ENCODE measurements around the gene PHKG2. TPM values are rescaled to one million over a fixed set of nuclear protein-coding genes. Genes with fewer than 3 reads are reported as not detected.

Gene PHKG2
- polyA plus RNA-seq, 3 donors, result 45.4 to 115 (median 54.2) TPM

DNA sequence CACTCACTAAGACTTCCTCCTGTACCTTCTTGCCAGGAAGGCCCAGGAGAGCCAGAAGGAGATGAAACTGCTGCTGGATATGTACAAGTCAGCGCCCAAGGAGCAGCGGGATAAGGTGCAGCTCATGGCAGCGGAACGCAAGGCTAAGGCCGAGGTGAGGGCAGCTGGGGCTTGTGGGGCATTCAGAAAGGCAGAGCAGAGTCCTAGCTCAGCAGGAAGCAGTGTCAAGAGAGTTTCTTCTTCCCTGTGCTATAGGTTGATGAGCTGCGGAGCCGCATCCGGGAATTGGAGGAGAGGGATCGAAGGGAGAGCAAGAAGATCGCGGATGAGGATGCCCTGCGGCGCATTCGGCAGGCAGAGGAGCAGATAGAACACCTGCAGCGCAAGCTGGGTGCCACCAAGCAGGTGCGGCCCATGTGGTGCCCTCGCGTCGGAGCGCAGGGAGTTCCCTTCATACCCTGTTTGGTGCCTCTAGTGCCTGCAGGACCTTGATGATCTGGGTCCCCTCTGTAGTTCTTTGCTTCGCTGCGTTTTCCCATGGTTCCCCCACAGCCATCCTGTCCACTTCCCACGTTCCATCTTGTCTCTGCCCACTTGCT lies 20.5 kb downstream of the PHKG2 start:
- no peak overlapping the region for H3K27ac ChIP-seq (ENCODE audit: low read depth in 1 of 2, low read length in 2 of 2)

DNA sequence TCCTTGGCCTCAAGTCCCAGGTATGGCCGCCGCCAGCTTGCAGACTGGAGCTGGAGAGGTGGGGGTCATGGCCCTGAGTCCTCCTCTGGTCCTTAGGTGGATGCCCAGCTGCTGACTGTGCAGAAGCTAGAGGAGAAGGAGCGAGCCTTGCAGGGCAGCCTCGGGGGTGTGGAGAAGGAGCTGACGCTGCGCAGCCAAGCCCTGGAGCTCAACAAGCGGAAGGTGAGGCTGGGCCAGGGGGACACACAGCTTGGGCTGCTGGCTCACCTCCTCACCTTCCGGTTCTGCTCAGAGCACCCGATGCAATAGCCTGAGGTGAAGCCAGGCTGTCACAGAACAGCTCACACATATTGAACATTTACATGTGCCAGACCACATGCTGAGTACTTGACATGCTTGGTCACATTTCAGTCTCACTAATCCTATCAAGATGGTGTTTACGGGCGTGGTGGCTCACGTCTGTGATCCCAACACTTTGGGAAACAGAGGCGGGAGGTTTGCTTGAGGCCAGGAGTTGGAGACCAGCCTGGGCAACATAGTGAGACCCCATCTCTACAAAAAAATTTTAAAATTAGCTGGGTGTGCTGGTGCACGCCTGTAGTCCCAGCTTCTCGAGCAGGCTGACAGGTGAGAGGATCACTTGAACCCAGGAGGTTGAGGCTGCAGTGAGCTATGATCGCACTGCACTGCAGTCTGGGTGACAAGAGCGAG lies 21.3 kb downstream of the PHKG2 start:
- TF ChIP-seq, protein P1, sequence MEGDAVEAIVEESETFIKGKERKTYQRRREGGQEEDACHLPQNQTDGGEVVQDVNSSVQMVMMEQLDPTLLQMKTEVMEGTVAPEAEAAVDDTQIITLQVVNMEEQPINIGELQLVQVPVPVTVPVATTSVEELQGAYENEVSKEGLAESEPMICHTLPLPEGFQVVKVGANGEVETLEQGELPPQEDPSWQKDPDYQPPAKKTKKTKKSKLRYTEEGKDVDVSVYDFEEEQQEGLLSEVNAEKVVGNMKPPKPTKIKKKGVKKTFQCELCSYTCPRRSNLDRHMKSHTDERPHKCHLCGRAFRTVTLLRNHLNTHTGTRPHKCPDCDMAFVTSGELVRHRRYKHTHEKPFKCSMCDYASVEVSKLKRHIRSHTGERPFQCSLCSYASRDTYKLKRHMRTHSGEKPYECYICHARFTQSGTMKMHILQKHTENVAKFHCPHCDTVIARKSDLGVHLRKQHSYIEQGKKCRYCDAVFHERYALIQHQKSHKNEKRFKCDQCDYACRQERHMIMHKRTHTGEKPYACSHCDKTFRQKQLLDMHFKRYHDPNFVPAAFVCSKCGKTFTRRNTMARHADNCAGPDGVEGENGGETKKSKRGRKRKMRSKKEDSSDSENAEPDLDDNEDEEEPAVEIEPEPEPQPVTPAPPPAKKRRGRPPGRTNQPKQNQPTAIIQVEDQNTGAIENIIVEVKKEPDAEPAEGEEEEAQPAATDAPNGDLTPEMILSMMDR (IDR thresholded peaks at IDR 0.05), result no peak
- Histone ChIP-seq H3K4me2 (replicated peaks; ENCODE audit: extremely low read depth, low read length, poor library complexity, severe bottlenecking) (no peak overlapping the region), H3K9me3 (replicated peaks in 1 of 2; ENCODE audit: control insufficient read depth in 1 of 2, insufficient read depth in 1 of 2, low read length in 2 of 2) (no peaks in the 10 kb centered on the region), H3K79me2 (ENCODE audit: insufficient read depth, low read length) (peaks cover 17% of the 10 kb centered on the region), H3K4me1 (ENCODE audit: control insufficient read depth in 1 of 2, insufficient read depth in 2 of 2, low read length in 2 of 2) (peaks cover 0 to 4% of the 10 kb centered on the region in 2 donors), H3K27ac (ENCODE audit: low read depth in 1 of 2, low read length in 2 of 2) (no peak overlapping the region), H3K9ac (ENCODE audit: insufficient read depth, low read length, poor library complexity, severe bottlenecking) (no peak overlapping the region), H3K27me3 (ENCODE audit: control insufficient read depth in 2 of 2, insufficient read depth in 2 of 2, low read length in 2 of 2) (no peaks in the 10 kb centered on the region), H2AFZ (ENCODE audit: insufficient read depth, low read depth, low read length, poor library complexity, severe bottlenecking) (no peak overlapping the region), H3K36me3 (replicated peaks in 1 of 2; ENCODE audit: control insufficient read depth in 1 of 2, insufficient read depth in 2 of 2, low read length in 2 of 2) (peaks cover 94 to 100% of the 10 kb centered on the region in 2 donors), H3K4me3 (replicated peaks in 1 of 3; ENCODE audit: low read depth in 2 of 3, low read length in 3 of 3) (no peak overlapping the region), H4K20me1 (ENCODE audit: insufficient read depth, low read length) (peaks cover 50% of the 10 kb centered on the region)
- no peak overlapping the region for H3K4me3 Mint-ChIP-seq
- peak overlapping the region in 1 of 7 donors; percentile 54 for H3K27ac Mint-ChIP-seq
- peaks cover 0 to 2% (median 0%) of the 10 kb centered on the region in 3 donors for H3K27me3 Mint-ChIP-seq (ENCODE audit: low read depth in 3 of 3)
- WGBS (ENCODE audit: insufficient coverage), result 98% methylated on average over 11 of the region's 17 CpGs
- no peak for DNase-seq
- intact Hi-C loops (cut with micrococcal nuclease), result loop anchor here in 1 of 2 donors (10.0 kb wide), 1 partner anchor 155 kb away; the partner anchor contains the start of gene FBXL19
- no peaks in the 10 kb centered on the region for H3K9me3 Mint-ChIP-seq
- H3K4me1 Mint-ChIP-seq, result peaks cover 7% of the 10 kb centered on the region
- H3K36me3 Mint-ChIP-seq, result peaks cover 87 to 100% of the 10 kb centered on the region in 2 donors

More for the DNA sequence above, 20.5 kb downstream of the PHKG2 start:
- Histone ChIP-seq H4K20me1 (ENCODE audit: insufficient read depth, low read length) (peaks cover 41% of the 10 kb centered on the region), H2AFZ (ENCODE audit: insufficient read depth, low read depth, low read length, poor library complexity, severe bottlenecking) (no peak overlapping the region), H3K4me1 (ENCODE audit: control insufficient read depth in 1 of 2, insufficient read depth in 2 of 2, low read length in 2 of 2) (peaks cover 0 to 2% of the 10 kb centered on the region in 2 donors), H3K27me3 (ENCODE audit: control insufficient read depth in 2 of 2, insufficient read depth in 2 of 2, low read length in 2 of 2) (no peaks in the 10 kb centered on the region), H3K79me2 (ENCODE audit: insufficient read depth, low read length) (peaks cover 25% of the 10 kb centered on the region), H3K4me2 (replicated peaks; ENCODE audit: extremely low read depth, low read length, poor library complexity, severe bottlenecking) (no peak overlapping the region), H3K36me3 (replicated peaks in 1 of 2; ENCODE audit: control insufficient read depth in 1 of 2, insufficient read depth in 2 of 2, low read length in 2 of 2) (peaks cover 96 to 100% of the 10 kb centered on the region in 2 donors), H3K4me3 (replicated peaks in 1 of 3; ENCODE audit: low read depth in 2 of 3, low read length in 3 of 3) (no peak overlapping the region), H3K9me3 (replicated peaks in 1 of 2; ENCODE audit: control insufficient read depth in 1 of 2, insufficient read depth in 1 of 2, low read length in 2 of 2) (no peaks in the 10 kb centered on the region), H3K9ac (ENCODE audit: insufficient read depth, low read length, poor library complexity, severe bottlenecking) (no peak overlapping the region)
- peaks cover 0 to 2% (median 0%) of the 10 kb centered on the region in 3 donors for H3K27me3 Mint-ChIP-seq (ENCODE audit: low read depth in 3 of 3)
- 98% methylated on average over 22 of the region's 23 CpGs for WGBS (ENCODE audit: insufficient coverage)
- no peak for DNase-seq
- H3K4me3 Mint-ChIP-seq, result no peak overlapping the region
- intact Hi-C loops (cut with micrococcal nuclease), result loop anchor here in 1 of 2 donors (10.0 kb wide), 1 partner anchor 156 kb away; the partner anchor contains the start of gene FBXL19
- TF ChIP-seq, protein P1 (IDR thresholded peaks at IDR 0.05), result no peak
- peaks cover 4% of the 10 kb centered on the region for H3K4me1 Mint-ChIP-seq
- H3K36me3 Mint-ChIP-seq, result peaks cover 93 to 100% of the 10 kb centered on the region in 2 donors
- no peaks in the 10 kb centered on the region for H3K9me3 Mint-ChIP-seq
- H3K27ac Mint-ChIP-seq, result peak overlapping the region in 1 of 7 donors; percentile 16

All from CD14-positive monocyte (primary cell).